Loucy (cell line): ENCODE data around the gene SGK1.

ENCODE experiments used
- H2AFZ ChIP-seq: fragments of 200-600 bp; sonication (generic); 2 replicates; pipeline ENCODE4 v1.6.0; 2016; ENCODE audit warnings: antibody characterized with exemption, mild to moderate bottlenecking, low read length, moderate library complexity
- H3F3A ChIP-seq: fragments of 200-600 bp; 2 replicates; pipeline ENCODE4 v1.6.0; 2016; ENCODE audit warnings: antibody characterized with exemption, low read depth, mild to moderate bottlenecking
- H3K27me3 ChIP-seq: fragments of 200-600 bp; sonication (generic); 2 replicates; pipeline ENCODE4 v1.6.1; 2014; ENCODE audit warnings: low read length, mild to moderate bottlenecking; ENCODE audit not compliant: insufficient read depth, poor library complexity, severe bottlenecking
- H3K36me3 ChIP-seq: fragments of 200-600 bp; sonication (generic); 2 replicates; pipeline ENCODE4 v1.6.1; 2016; ENCODE audit warnings: low read length; ENCODE audit not compliant: insufficient read depth
- H3K4me1 ChIP-seq: fragments of 200-600 bp; sonication (generic); 2 replicates; pipeline ENCODE4 v1.5.1; 2014; ENCODE audit warnings: low read length, mild to moderate bottlenecking; ENCODE audit not compliant: insufficient read depth, poor library complexity, severe bottlenecking
- H3K4me2 ChIP-seq: fragments of 200-600 bp; sonication (generic); 2 replicates; pipeline ENCODE4 v1.6.0; 2014; ENCODE audit warnings: antibody characterized with exemption, low read length, low read depth, mild to moderate bottlenecking; ENCODE audit not compliant: poor library complexity, severe bottlenecking
- H3K4me3 ChIP-seq: fragments of 200-600 bp; sonication (generic); 2 replicates; pipeline ENCODE4 v1.5.1; 2014; ENCODE audit warnings: low read length, mild to moderate bottlenecking, mixed read lengths; ENCODE audit not compliant: poor library complexity, severe bottlenecking
- H3K79me2 ChIP-seq: fragments of 200-600 bp; sonication (generic); 2 replicates; pipeline ENCODE4 v1.6.1; 2014; ENCODE audit warnings: low read length; ENCODE audit not compliant: insufficient read depth
- H3K9ac ChIP-seq: fragments of 200-600 bp; sonication (generic); 2 replicates; pipeline ENCODE4 v1.6.0; 2014; ENCODE audit warnings: mild to moderate bottlenecking, low read depth, low read length, moderate library complexity; ENCODE audit not compliant: poor library complexity, severe bottlenecking
- H3K9me2 ChIP-seq: fragments of 200-600 bp; sonication (generic); replicated peaks from 2 replicates; pipeline ENCODE4 v1.6.1; 2016; ENCODE audit warnings: low read depth, low read length, mixed read lengths
- H3K9me3 ChIP-seq: fragments of 200-600 bp; sonication (generic); 2 replicates; pipeline ENCODE4 v1.6.1; 2014; ENCODE audit warnings: mild to moderate bottlenecking, antibody characterized with exemption, low read length, low read depth; ENCODE audit not compliant: insufficient read depth
- H4K20me1 ChIP-seq: fragments of 200-600 bp; sonication (generic); 2 replicates; pipeline ENCODE4 v1.6.0; 2014; ENCODE audit warnings: antibody characterized with exemption, low read length, mild to moderate bottlenecking; ENCODE audit not compliant: insufficient read depth, poor library complexity, severe bottlenecking
- CTCF ChIP-seq: fragments of 200-600 bp; sonication (generic); conservative IDR thresholded peaks from 2 replicates; pipeline ENCODE4 v1.5.1; 2014; ENCODE audit warnings: mild to moderate bottlenecking, antibody characterized with exemption, low read length
- EZH2phosphoT487 ChIP-seq: fragments of 200-600 bp; IDR thresholded peaks from 2 replicates; pipeline ENCODE4 v1.6.1; 2018; ENCODE audit warnings: antibody characterized with exemption, mild to moderate bottlenecking, moderate library complexity, borderline replicate concordance

The SGK1 gene

GRCh38 chr6:134173936-134174671 is 143.8 kb downstream of the SGK1 start:
- H3F3A ChIP-seq = no peaks in the 10 kb centered on the region
- peaks cover 38% of the 10 kb centered on the region for H3K4me1 ChIP-seq
- no peaks in the 10 kb centered on the region; the same call in 1 of the 2 replicates for H3K79me2 ChIP-seq
- TF ChIP-seq CTCF (peak; percentile 87), EZH2phosphoT487 (no peak)
- peak overlapping the region; percentile 79 for H3K4me3 ChIP-seq
- H4K20me1 ChIP-seq = no peaks in the 10 kb centered on the region
- H3K36me3 ChIP-seq = no peaks in the 10 kb centered on the region
- H2AFZ ChIP-seq = peak overlapping the region; percentile 80
- peak overlapping the region; percentile 63 for H3K9ac ChIP-seq
- H3K9me2 ChIP-seq = no peaks in the 10 kb centered on the region
- H3K27me3 ChIP-seq = no peaks in the 10 kb centered on the region
- H3K4me2 ChIP-seq = peak overlapping the region; percentile 84
- H3K9me3 ChIP-seq = no peaks in the 10 kb centered on the region

GRCh38 chr6:134173366-134173725 is 144.6 kb downstream of the SGK1 start:
- Histone ChIP-seq H3K4me1 (peaks cover 38% of the 10 kb centered on the region), H3K9me3 (no peaks in the 10 kb centered on the region), H3K4me3 (peak overlapping the region; percentile 79), H4K20me1 (no peaks in the 10 kb centered on the region), H3K4me2 (peak overlapping the region; percentile 84), H3K27me3 (no peaks in the 10 kb centered on the region), H3F3A (no peaks in the 10 kb centered on the region), H3K9ac (peak overlapping the region; percentile 63), H2AFZ (no peak overlapping the region), H3K9me2 (no peaks in the 10 kb centered on the region), H3K36me3 (no peaks in the 10 kb centered on the region), H3K79me2 (no peaks in the 10 kb centered on the region; the same call in 1 of the 2 replicates)
- TF ChIP-seq CTCF = no peak
- TF ChIP-seq EZH2phosphoT487 = no peak

- H3K79me2 ChIP-seq = no peaks in the 10 kb centered on the region; the same call in 1 of the 2 replicates
- TF ChIP-seq EZH2phosphoT487 = no peak
- TF ChIP-seq CTCF = no peak
- no peaks in the 10 kb centered on the region for H3F3A ChIP-seq
- no peaks in the 10 kb centered on the region for H4K20me1 ChIP-seq
- peak overlapping the region; percentile 63 for H3K9ac ChIP-seq
- H3K4me2 ChIP-seq = peak overlapping the region; percentile 84
- peaks cover 36% of the 10 kb centered on the region for H3K4me1 ChIP-seq
- H2AFZ ChIP-seq = peak overlapping the region; percentile 41; the same call in 1 of the 2 replicates
- no peaks in the 10 kb centered on the region for H3K9me3 ChIP-seq
- H3K9me2 ChIP-seq = no peaks in the 10 kb centered on the region
- H3K27me3 ChIP-seq = no peaks in the 10 kb centered on the region
- no peaks in the 10 kb centered on the region for H3K36me3 ChIP-seq
- peak overlapping the region; percentile 79 for H3K4me3 ChIP-seq
Observed at GRCh38 chr6:134172706-134173365, 145.1 kb downstream of the SGK1 start.
